ENCODE results near the gene ZNF613. TPM values are rescaled to one million over a fixed set of nuclear protein-coding genes. Genes with fewer than 3 reads are reported as not detected.

The ZNF613 gene
- total and polyA plus RNA-seq, 2 donors (not counting 1 experiment from before 2014, with no cell fraction given), result 3.0 to 7.0 TPM

- H4K20me1 ChIP-seq (ENCODE audit: control insufficient read depth, insufficient read depth, low read length, poor library complexity, severe bottlenecking), result no peaks in the 10 kb centered on the region
- peak; percentile 99 for ATAC-seq (ENCODE audit: low read depth)
These were observed 59.3 kb downstream of the ZNF613 start, which contains the start of gene ZNF350 for GRCh38 chr19:51986309-51987291. Gene ZNF350 (minus strand): TSS chr19:51986840. CDS start chr19:51974360, 12,480 bp downstream.

More at GRCh38 chr19:51986309-51987291, 59.3 kb downstream of the ZNF613 start, which contains the start of gene ZNF350:
- peak within 1 kb of the TSS; percentile 95 for H3K4me3 Mint-ChIP-seq
- WGBS (ENCODE audit: insufficient coverage), result under 1% methylated on average over 31 of the region's 33 CpGs
- no peaks in the 10 kb centered on the region for H3K27me3 Mint-ChIP-seq
- Histone ChIP-seq H3K4me2 (replicated peaks; ENCODE audit: low read depth, low read length, poor library complexity, severe bottlenecking) (peak within 1 kb of the TSS; percentile 85), H3K4me3 (ENCODE audit: control extremely low read depth in 1 of 5, extremely low read depth in 1 of 5, insufficient read depth in 1 of 5, low read depth in 2 of 5, low read length in 4 of 5) (peak within 1 kb of the TSS; percentile 88 to 100 (median 99)), H3K36me3 (replicated peaks in 1 of 2; ENCODE audit: control extremely low read depth in 1 of 2, control insufficient read depth in 1 of 2, extremely low read depth in 1 of 2, insufficient read depth in 2 of 2, low read length in 1 of 2) (peaks cover 1 to 8% of the 10 kb centered on the region in 2 experiments), H3K4me1 (ENCODE audit: control insufficient read depth in 2 of 2, insufficient read depth in 2 of 2, low read length in 2 of 2) (peaks cover 5 to 15% of the 10 kb centered on the region in 2 donors), H3K27me3 (replicated peaks in 1 of 4; ENCODE audit: control extremely low read depth in 1 of 4, control insufficient read depth in 3 of 4, insufficient read depth in 4 of 4, low read length in 3 of 4) (no peaks in the 10 kb centered on the region), H3K79me2 (ENCODE audit: control insufficient read depth, insufficient read depth, low read length) (peaks cover 55% of the 10 kb centered on the region), H2AFZ (ENCODE audit: insufficient read depth, low read depth, low read length, poor library complexity, severe bottlenecking) (peak within 1 kb of the TSS; percentile 88), H3K9ac (ENCODE audit: low read length) (peak within 1 kb of the TSS; percentile 88), H3K9me3 (ENCODE audit: control extremely low read depth in 1 of 3, control insufficient read depth in 2 of 3, insufficient read depth in 1 of 3, low read length in 2 of 3) (peaks cover 14 to 72% (median 66%) of the 10 kb centered on the region in 3 donors), H3K27ac (ENCODE audit: low read length in 2 of 2) (peak within 1 kb of the TSS; percentile 75 to 81)
- peaks cover 10% of the 10 kb centered on the region for H3K9me3 Mint-ChIP-seq (ENCODE audit: insufficient read depth)
- peaks cover 13% of the 10 kb centered on the region for H3K4me1 Mint-ChIP-seq
- POLR2A ChIA-PET, result interaction anchor here (1.1 kb wide), 1 partner anchor 62 kb away, joined by 6 read pairs; the partner anchor contains the start of gene ZNF432
- intact Hi-C loops (cut with micrococcal nuclease), result loop anchor here (1.0 kb wide), 5 partner anchors 22 to 81 kb away; partner anchors contain the start of genes ZNF432, ZNF613, ZNF614 and ZNF615
- DNase-seq, result peak; percentile 96
- H3K27ac Mint-ChIP-seq, result peak within 1 kb of the TSS; percentile 94
- CTCF ChIA-PET, result no interaction called here
- TF ChIP-seq, protein P1, sequence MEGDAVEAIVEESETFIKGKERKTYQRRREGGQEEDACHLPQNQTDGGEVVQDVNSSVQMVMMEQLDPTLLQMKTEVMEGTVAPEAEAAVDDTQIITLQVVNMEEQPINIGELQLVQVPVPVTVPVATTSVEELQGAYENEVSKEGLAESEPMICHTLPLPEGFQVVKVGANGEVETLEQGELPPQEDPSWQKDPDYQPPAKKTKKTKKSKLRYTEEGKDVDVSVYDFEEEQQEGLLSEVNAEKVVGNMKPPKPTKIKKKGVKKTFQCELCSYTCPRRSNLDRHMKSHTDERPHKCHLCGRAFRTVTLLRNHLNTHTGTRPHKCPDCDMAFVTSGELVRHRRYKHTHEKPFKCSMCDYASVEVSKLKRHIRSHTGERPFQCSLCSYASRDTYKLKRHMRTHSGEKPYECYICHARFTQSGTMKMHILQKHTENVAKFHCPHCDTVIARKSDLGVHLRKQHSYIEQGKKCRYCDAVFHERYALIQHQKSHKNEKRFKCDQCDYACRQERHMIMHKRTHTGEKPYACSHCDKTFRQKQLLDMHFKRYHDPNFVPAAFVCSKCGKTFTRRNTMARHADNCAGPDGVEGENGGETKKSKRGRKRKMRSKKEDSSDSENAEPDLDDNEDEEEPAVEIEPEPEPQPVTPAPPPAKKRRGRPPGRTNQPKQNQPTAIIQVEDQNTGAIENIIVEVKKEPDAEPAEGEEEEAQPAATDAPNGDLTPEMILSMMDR (IDR thresholded peaks at IDR 0.05), result no peak
- TF ChIP-seq EZH2 (IDR thresholded peaks at IDR 0.05; ENCODE audit: borderline replicate concordance, insufficient read depth, low read depth, low read length, poor library complexity, severe bottlenecking), result no peak

All from B cell (primary cell).